Endothelial cell of coronary artery (primary cell): ENCODE results near the gene UNC93B1. TPM values are rescaled to one million over a fixed set of nuclear protein-coding genes. Genes with fewer than 3 reads are reported as not detected.

Experiments used
- total RNA-seq: library from RNA; depleted of rRNA; stranded (reverse); fragments of >200 nt; gene quantifications from 2 replicates; pipeline ENCODE4 v1.2.3, GENCODE V29; 2014

Gene UNC93B1
- total RNA-seq = 9.0 and 20.0 TPM in 2 replicates

DNA sequence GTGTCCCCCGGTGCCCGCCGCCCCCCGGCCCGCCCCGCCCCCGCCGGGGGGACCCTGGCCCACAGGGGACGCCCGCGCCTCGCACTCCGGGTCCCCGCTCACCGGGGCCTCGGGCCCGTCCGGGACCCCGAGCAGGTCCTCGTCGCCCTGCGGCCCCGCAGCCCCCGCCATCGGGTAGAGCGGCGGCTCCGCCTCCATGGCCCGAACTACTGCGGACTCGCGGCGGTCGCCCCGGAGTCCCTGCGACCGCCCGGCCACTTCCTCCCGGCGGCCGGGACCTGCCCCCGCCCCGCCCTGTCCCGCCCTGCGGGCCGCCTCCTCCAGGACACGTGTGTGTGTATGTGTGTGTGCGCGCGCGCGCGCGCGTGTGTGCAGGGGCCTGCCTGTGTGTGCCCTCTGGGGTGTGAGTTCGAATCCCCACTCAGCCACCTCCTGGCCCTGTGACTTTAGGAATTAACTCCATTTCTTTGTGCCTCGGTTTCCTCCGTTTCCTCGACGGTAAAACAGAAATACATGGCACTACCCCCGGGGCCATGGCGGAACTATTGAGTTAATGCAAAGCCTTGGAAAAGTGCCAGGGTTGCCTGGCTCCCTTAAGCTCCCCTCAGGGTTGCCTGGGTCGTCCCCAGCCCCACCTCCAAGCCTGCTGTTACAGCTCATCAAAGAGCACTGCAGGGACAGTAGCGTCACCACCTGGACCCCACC is at the start of gene UNC93B1:
Gene UNC93B1, minus strand, starts transcription at position 252 of the 705 bp plus-strand sequence. Its CDS starts 54 bp downstream, at position 198.

GRCh38 chr11:68038718-68039525 is 35.0 kb upstream of the UNC93B1 start, which contains the start of gene TCIRG1:
Gene TCIRG1, plus strand, starts transcription at chr11:68039025. Its CDS starts 2,247 bp downstream, at chr11:68041272.

GRCh38 chr11:68030318-68031143 is 26.6 kb upstream of the UNC93B1 start, which contains the start of gene NDUFS8:
Gene NDUFS8, plus strand, starts transcription at chr11:68030681. Its CDS starts 1,471 bp downstream, at chr11:68032152.

DNA sequence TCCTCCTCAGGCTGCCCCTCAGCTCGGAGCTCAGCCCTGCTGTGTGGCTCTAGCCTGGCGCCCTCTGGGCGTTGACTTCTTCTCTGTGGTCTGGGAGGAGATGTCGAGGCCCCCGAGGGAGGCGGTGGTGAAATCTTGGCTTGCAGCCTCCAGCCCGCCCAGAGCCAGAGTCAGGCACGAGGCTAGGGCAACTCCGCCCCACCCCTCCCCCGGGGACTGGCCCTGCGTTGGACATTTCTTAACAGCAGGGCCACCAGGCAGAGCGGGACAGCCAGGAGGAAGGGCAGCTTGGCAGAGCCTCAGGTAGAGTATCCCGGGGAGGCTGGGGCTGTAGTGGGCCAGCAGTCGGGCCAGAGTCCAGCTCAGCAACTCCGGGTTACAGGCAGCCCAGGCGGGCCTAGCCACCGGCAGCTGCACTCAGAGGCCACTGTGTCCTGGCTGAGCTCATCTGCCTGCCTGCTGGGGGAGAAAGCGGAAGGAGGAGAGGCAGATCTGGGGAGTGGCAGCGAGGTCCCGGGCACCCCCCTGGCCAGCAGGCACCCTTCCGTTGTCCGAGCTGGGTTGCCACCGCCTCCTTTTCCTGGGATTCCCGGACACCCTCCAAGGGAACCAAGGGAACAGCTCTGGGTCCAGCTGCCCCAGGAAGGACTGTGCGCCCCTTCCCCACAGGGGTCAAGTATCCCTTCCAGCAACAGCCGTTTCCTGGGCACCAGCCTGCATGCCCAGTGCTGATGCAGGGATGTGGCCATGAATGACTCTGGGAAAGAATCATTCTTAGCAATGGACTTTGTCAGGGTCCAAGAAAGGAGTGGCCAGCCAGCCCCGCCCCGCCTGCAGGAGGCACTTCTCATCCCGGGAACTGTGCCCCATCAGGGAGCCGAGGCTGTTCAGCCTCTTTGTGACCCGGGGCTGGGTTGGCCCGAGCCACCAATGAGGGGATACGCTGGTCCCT is 6.5 kb upstream of the UNC93B1 start, which contains the start of gene ALDH3B1:
Gene ALDH3B1, plus strand, starts transcription at position 238 of the 952 bp plus-strand sequence. CDS start 4,971 bp downstream, outside the sequence.

Other genes with a start within 250 kb of the UNC93B1 start
- 0.09 and 9.6 TPM in 2 replicates for gene ALDH3B1, start 6.2 kb upstream of the UNC93B1 start, total RNA-seq
- 109 and 113 TPM in 2 replicates for gene NDUFS8, start 26.6 kb upstream of the UNC93B1 start, total RNA-seq
- 42.7 and 82.3 TPM in 2 replicates for gene TCIRG1, start 34.9 kb upstream of the UNC93B1 start, total RNA-seq
- gene CHKA, start 117.3 kb upstream of the UNC93B1 start, total RNA-seq = 13.9 and 14.9 TPM in 2 replicates
- gene KMT5B, start 209.2 kb upstream of the UNC93B1 start, total RNA-seq = 21.2 and 25.8 TPM in 2 replicates